GM19463 (cell line): ENCODE data around the gene GSTT2.

Source experiments
- ATAC-seq: cut with Tn5 transposase; IDR thresholded peaks from one replicate; pipeline ENCODE4 v1.9.1; 2021; ENCODE audit warnings: mild to moderate bottlenecking, moderate library complexity; ENCODE audit not compliant: unreplicated experiment

GSTT2 gene

GRCh38 chr22:24008381-24009226 lies 28.7 kb downstream of the GSTT2 start:
- no peak for ATAC-seq

GRCh38 chr22:24009227-24010017 lies 29.5 kb downstream of the GSTT2 start:
- no peak for ATAC-seq

- no peak for ATAC-seq
Measured at GRCh38 chr22:24010018-24010391, 30.1 kb downstream of the GSTT2 start.

GRCh38 chr22:24011735-24012068 lies 31.8 kb downstream of the GSTT2 start:
- no peak for ATAC-seq

- ATAC-seq: no peak
Measured at GRCh38 chr22:24016156-24016555, 36.2 kb downstream of the GSTT2 start.

GRCh38 chr22:24021304-24021703 lies 41.4 kb downstream of the GSTT2 start:
- ATAC-seq: no peak

GRCh38 chr22:24023204-24023789 lies 43.4 kb downstream of the GSTT2 start:
- no peak for ATAC-seq

GRCh38 chr22:24024354-24024753 lies 44.4 kb downstream of the GSTT2 start:
- no peak for ATAC-seq

- ATAC-seq: no peak
Measured at GRCh38 chr22:24025475-24025874, 45.5 kb downstream of the GSTT2 start.

GRCh38 chr22:24026056-24026455 lies 46.1 kb downstream of the GSTT2 start:
- ATAC-seq: no peak

GRCh38 chr22:24026733-24027132 lies 46.8 kb downstream of the GSTT2 start:
- no peak for ATAC-seq

GRCh38 chr22:24027389-24027975 lies 47.5 kb downstream of the GSTT2 start:
- ATAC-seq: no peak

GRCh38 chr22:24027991-24028390 lies 48.1 kb downstream of the GSTT2 start:
- ATAC-seq: no peak

- ATAC-seq: no peak
Measured at GRCh38 chr22:24028533-24028932, 48.6 kb downstream of the GSTT2 start.

GRCh38 chr22:24029304-24029703 lies 49.4 kb downstream of the GSTT2 start:
- no peak for ATAC-seq

GRCh38 chr22:24030186-24030702 lies 50.3 kb downstream of the GSTT2 start:
- ATAC-seq: no peak
